Pulmonary artery endothelial cell (primary cell): Measurements from ENCODE around the gene CTBP1. TPM values are rescaled to one million over a fixed set of nuclear protein-coding genes. Genes with fewer than 3 reads are reported as not detected.

Experiments used
- DNase-seq: peaks from one replicate; pipeline ENCODE4 v3.0.0-alpha.2; 2011; ENCODE audit warnings: low read depth, low spot score
- total RNA-seq: library from RNA; depleted of rRNA; stranded (reverse); fragments of >200 nt; gene quantifications from 2 replicates; pipeline ENCODE4 v1.2.3, GENCODE V29; 2014

Gene CTBP1
- total RNA-seq, 1 donor from 2014 or later, result 249 TPM

DNA sequence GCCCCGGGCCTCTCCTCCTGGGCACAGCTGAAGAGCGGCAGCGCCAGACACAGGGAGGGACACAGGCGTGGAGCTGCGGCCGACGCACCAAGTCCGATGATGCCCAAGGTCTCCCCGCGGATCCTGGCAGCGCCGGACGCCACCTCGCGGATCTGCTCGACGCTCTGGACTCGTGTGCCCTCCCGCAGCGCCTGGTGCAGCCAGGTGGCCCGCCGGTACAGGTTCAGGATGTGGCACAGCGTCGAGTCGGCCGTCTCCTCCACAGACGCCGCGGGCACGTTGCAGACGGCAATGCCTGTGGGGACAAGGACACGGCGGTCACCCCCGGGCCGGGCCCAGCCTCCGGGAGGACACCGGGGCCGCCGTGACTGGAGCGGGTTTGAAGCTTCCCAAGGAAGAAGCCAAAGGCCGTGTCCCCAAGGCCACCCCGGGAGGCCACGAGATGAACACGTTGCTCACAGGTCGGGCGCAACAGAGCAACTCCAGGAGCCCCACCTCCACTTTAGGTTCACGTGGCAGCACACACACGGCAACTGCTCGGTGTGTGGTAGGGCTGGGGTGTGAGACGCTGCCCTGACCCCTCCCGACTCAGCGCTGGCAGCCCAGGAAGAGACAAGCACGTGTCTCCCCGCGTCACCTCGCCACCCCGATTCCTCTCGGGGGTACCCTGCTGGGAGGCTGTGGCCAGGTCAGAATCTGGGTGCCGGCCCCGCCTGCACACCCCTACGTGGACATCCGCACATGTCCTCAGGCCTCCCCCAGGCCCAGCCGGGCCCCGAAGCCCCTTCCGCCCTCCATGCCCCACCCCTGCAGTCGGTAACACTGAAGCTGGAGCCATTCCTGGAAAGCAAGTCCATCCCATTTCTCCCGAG, 23.4 kb downstream of the CTBP1 start:
- DNase-seq, result no peak

DNA sequence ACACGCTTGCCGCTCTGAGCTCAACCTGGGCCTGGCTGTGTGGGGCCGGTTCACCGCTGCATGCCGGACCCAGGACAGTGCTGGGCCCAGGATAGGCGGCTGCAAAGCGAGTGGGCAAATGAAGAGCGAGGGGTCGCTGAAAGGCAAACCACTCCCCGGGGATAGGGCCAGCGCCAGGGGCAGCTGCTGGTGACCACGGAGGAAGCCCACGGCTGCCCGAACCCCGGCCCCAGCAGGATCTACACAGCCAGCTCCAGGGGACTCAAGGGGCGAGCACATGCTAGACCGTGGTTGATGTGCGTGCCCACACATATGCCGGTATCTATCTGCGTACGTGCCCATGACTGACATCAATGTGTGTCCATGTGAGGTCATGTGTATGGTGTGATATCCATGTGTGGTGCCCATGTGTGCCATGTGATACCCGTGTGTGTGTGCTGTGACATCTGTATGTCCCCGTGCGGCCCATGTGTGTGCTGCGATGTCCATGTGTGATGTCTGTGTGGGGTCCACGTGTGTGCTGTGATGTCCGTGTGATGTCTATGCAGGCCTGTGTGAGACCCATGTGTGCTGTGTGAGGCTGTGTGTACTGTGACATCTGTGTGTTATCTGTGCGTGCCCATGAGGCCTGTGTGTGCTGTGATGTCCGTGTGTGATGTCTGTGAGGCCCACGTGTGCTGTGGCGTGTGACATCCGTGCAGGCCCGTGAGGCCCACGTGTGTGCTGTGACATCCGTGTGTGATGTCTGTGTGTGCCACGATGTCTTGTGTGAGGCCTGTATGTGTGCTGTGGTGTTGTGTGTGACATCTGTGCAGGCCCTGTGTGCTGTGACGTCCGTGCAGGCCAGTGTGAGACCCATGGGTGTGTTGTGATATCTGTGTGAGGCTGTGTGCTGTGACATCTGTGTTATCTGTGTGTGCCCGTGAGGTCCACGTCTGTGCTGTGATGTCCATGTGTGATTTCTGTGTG, 24.8 kb downstream of the CTBP1 start:
- no peak for DNase-seq

DNA sequence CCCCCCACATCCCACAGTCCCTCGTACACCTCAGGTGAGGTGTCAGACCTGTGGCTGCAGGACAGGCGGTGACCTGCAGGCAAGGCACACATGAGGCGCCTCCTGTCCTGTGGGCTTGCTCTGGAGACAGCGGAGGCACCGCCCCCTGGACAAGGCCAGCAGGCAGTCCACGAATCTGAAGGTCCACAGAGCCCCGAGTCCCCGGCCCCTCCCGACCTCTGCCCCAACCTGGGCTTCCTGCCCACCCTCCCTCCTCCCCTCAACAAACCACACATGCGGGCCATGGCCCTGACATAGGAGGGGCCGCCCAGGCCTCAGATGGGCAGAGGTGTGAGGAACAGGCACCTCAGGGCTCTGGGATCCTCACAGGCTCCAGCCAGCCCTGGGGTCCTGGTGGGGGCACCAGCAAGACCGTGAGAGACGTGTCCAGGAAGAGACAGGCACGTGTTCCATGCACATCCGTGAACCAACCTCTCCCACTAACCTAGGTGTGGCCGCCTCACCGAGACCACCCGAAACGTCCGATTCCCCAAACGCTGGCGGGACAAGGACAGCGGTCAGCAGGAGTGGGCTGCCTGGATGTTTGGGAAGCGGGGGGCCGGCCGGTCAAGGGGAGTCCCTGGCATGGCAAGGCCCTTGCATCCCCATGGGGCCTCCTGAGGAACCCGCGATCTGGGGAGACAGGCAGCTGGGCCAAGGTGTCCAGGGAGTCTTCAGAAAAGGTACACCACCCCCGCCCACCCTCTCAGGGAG, 25.8 kb downstream of the CTBP1 start:
- DNase-seq, result no peak

DNA sequence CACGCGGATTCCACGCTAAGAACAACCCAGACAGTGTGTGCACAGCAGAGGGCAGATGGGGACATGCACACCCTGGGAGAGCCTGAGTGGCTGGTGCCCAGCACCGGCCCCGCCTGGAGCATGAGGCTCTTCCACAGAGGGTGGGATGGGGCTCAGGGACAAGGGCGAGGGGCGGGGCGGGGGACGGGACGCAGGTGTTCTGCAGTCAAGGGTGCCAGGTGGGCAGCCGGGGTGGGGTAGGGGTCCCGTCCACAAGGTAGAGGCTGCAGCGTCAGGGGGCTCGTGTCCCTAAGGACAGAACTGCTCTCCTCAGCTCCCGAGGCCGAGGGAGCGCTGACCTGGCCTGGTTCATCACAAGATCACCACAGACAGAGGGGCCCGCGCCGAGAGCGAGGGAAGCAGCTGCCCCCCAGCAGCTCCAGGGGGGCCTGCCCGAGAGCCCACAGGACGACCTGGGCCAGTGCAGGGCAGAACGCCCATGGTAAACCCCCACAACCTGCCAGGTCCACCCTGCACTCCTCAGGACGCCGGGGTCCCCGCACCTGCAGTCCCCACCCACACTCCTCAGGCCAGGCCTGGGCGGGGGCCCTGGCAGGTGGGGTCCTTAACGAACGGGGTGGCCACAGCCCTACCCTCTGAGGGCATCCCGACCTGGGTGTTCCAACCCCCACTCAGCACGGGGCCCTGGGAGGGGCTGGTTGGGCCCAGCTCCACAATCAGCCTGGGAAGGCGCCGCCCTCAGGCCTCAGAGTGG, 26.7 kb downstream of the CTBP1 start:
- no peak for DNase-seq

DNA sequence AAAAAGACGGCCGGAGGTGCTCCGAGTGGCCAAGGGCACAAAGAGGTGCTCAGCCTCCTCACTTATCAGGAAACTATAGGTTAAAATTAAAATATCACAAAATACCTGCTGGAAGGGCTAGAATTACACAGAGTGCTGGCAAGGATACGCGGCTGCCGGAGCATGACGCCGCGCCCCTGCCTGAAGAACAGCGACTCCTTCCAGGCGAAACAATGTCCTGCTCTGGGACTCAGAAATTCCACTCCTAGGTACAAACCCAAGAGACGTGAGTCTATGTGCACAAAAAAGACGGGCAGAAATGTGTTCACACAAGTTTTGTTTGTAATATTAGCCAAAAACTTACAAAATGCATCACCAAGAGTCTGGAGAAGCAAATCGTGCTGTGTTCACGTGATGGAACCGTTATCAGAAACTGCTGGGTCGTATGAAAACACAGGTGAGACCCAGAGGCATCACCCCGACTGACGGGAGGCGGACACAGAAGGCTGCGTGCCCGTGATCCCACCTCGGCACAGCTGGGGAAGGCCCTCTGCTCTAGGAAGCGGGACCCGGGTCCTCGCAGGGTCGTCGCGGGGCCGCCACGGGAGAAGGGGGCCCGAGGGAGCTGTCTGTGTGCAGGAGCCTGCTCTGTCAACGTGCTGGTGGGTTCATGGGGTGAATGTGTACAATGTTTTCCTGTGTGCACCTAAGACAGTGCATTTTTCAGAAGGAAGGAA, 27.6 kb downstream of the CTBP1 start:
- no peak for DNase-seq

DNA sequence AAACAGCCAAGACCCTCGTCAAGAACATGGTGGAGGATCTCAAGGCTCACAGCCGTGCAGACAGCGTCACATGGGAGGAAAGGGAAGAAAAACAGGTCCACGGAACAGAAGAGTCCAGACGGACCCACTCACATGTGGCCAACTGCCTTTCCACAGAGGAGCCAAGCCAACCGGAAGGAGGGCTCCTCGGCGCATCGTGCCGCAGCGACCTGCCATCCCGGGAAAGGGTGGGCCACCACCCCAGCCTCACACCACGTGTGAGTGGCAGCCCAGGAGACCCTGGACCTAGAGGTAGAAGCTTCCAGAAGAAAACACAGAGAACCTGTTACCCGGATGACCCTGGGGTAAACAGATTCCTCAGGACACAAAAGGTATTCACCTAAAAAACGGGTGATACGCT, 28.4 kb downstream of the CTBP1 start:
- no peak for DNase-seq

DNA sequence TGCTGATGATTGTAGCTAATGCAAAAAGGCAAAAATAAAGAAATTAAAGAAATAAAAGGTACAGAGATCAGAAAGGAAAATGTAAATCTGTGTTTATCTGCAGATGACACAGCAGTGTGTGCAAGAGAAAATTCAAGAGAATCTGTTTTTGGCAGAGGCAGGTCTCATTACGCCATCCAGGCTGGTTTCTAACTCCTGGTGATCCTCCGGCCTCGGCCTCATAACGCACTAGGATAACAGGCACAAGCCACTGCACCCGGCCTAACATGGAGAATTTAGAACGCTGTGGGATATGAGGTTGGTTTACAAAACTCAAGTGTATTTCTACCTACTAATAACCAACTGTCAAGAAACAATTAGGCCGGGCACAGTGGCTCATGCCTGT, 29.4 kb downstream of the CTBP1 start:
- no peak for DNase-seq

DNA sequence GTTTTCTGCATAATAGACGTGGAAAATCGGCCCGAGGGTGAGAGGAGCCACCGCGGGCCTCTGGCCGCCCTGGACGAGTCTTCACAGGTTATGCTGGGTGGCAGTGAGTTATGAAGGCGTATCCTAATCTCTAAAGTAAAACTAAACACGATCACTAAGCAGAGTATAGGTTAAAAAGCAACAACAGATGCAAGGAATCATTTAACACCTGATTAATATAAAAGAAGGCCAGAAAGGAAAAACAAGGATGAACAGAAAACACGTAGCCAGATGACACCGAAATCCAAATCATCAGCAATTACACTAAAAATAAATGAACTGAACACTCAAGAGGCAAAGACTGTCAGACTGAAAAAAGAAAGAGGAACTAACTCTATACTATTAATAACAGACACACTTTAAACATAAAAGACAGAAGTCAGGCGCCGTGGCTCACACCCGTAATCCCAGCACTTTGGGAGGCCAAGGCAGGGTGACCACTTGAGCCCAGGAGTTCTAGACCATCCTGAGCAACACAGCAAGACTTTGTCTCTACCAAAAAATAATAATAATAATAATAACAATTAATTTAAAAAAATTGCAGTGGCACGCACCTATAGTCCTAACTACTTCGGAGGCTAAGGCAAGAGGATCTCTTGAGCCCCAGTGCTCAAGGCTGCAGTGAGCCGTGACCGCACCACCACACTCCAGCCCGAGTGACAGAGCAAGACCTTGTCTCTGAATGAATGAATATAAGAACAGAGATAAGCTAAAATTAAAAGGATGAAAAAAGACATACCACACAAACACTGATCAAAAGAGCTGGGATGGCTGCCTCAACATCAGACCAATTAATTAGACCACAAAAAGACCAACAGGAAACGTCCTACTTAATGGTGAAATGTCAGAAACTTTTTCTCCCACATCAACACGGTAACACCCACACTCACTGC, 30.0 kb downstream of the CTBP1 start:
- no peak for DNase-seq

DNA sequence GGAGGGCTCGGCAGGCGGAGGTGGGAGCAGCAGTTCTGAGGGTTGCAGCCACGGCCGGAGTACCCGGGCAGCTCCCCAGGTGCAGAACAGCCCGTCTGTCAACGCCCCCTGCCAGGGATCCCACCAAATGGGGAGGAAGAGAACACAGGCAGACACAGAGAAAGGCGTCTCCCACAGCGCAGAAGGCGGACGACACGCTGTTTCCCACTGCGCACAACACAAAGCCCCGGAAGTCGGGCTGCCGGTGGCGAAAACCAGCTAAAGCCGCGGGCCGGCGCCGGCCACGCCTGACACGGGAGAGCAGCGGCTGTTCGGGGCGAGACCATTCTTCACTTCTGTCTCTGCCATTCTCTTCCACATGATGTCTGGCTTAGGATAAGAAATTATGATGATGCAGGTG, 31.6 kb downstream of the CTBP1 start:
- DNase-seq, result no peak

DNA sequence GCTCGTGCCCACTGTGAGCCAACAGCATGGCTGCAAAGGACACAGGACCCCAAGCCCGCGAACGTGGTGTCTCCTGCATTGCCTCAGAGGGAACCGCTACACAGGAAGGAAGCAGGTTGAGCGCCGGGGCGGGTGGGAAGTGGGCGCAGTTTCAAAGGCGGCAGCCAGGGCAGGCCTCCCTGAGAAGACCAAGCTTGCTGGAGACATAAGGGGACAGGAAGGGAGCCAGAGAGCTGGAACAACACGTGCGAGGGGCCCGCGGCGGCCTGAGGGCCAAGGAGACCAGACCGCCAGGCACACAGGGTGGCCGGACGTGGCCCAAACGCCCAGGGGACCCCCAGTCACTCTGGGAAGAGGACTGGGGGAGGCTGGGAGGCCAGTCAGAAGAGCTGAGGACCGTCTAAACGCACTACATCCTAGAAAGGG, 32.0 kb downstream of the CTBP1 start:
- no peak for DNase-seq

DNA sequence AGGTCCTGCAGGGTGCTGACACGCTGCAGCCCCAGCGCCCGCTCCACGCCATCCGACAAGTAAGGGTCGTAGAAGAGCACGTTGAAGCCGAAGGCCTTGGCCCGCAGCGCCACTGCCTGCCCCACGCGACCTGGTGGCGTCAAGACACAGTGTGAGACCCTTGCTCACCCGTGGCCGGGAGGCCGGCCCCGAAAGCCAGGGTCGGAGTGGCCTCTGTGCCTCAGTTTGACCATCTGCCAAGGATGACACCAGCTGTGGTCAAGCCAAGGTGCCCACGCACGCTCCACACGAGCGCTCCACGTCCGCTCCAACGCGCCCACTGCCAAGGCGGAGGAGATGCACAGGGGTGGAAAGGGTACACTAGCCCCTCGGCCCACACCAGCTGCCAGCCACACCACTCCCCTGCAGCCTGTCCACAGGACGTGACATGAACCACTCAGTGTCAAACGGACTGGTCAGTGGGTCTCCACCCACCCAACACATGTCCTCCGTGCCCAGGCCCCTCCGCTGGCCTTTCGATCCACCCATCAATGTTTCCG, 32.8 kb downstream of the CTBP1 start:
- no peak for DNase-seq

DNA sequence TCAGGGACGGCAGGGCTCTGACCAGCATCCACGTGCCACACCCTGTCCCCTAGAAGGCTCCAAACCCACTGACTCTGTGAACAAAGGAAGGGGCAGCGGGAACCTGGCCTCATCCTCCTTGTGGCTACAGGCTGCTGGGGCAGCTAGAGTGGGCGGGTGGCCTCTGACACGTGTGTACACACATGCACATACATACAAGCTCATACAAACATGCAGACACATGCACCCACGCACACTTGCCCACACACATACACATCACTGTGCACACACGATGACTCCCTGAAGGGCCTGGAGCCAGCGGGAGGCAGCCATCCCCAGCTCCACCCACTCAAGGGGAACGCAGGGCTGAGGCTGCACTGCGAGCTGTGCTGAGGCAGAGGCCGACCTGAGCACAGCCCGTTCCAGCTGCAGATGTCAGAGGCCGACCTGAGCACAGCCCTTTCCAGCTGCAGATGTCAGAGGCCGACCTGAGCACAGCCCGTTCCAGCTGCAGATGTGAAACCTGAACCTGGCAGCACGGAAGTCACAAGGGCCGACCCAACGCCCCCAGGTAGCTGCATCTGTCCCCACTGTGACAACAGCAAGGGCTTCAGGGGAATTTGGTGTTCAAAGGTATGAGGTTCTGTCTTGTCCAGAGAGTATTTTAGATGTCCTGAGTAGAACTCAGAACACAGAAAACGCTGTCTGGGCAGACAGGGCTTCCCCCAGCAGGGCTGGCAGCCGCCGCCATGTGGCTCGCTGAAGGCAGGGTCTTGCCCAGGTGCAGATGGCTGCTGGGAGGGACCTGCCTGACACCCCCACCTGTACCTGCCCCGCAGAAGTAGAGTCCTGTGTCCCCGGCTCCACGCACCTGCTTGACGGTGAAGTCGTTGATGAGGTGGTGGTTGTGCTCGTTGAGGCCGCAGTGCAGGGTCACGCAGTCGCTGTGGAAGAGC, 33.5 kb downstream of the CTBP1 start:
- no peak for DNase-seq

DNA sequence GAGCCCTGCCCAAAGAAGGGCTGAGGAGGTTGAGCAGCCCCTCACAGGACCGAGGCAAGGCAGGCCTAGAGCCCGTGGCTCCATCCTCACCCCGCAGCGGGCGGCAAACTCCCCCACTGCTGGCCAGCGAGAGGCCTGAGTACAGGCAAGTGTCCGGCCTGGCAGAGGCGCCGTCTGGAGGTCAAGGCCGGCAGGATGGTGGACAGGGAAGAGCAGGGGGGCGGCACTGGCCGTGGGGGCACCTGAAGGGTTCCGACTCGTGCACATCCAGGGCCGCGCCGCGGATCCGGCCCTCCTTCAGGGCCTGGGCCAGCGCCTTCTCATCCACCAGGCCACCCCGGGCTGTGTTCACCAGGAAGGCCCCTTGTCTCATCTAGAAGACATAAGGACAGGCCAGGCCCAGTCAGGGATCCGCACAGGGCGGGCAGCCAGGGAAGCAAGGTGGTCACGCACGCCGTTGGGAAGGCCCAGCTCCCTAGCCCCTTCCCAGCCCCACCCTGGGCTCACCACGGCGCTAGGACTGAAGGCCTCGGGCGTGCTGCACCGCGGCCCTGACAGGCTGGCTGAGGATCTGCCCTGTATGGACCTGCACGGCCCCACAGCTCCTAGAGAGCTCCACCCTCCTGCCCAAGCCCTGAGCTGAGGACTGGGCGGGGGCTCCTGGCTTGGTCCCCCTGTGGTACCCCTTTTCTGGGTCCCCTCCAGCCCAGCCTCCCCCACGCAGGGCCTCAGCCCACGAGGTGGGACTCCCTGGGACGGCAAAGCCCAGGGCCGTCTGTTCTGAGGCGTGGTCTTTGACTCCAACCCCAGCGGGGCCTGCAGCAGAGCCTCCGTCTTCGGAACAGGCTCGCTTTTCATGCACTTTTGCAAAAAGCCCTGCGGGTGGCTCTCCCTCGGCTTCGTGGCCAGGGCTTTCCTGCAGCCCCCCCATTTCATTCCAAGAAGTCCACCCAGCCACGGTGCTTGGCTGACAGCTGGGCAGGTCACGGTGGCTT, 34.5 kb downstream of the CTBP1 start:
- DNase-seq, result no peak

DNA sequence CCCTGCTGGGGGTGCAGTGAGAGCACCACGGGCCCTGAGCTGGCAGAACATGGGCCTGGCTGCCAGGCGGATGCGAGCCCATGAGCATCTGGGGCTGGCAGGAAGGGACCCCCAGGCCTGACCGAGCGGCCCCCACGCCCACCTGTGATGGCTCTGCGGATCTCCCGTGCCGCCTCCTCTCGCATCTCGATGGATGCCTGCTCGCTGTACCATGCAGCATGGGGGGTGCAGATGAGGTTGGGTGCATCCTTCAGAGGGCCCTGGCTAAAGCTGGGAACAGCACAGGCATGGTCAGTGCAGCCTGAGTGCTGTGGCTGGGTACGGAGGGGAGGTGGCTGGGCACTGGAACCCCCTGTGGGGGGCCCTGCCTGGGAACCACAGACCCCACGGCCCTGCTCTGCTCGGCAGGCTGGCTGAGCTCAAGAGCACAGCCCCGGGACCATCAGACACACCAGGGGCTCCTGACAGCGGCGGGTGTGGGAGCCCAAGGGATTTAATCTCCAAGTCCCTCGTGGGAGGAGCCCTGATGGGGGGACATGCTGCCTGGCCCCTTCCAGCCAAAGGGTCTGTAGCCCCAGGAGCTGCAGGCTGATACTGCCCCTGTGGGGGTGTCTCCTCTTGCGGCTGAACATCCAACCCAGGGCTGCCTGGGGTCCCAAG, 35.5 kb downstream of the CTBP1 start:
- DNase-seq, result no peak

DNA sequence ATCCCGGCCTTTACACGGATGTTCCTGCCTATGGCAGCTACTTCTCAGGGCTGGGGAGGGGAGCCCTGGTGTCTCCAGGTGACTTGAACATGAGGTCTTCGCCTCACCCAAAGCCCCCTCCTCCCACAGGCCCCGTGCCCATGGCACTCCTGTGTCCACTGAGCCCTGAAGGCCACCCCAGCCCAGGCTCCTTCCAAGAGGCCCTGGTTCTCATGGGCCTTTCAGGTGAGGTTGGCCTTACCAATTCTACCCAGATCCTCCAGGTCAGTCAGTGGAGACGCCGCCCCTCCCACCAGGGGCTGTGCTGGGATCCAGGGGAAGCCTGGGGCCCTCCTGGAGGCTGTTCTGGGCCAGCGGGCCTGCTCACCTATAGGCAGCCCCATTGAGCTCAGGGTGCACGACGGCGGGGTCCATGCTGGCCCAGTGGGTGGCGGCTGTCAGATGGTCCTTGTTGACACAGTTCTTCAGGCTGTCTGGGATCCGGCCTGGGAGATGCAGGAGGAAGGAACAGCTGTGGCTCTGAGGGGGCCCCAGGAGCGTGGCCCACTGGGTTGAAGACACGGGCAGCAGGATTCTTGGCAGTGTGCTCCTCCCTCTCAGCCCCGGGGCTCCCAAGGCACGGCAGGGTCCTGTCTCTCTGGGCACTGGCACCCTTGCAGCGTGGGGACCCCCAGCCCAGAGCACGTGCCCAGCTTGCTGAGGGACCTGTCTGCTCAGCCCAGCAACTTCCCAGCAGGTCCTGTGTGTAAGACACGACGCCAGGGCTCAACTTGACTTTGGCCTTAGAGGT, 36.2 kb downstream of the CTBP1 start:
- no peak for DNase-seq
